Right lobe of liver (tissue), 4 donors: ENCODE measurements around the gene CDH6.

Experiments used
- POLR2A ChIP-seq: fragments of 450-650 bp; IDR thresholded peaks from one replicate; pipeline ENCODE4 v1.6.1; 2017; ENCODE audit warnings: antibody characterized with exemption, mild to moderate bottlenecking
- TF ChIP-seq, protein P1 (sequence below), 4 donors: fragments of 200-600 bp in 3 of 4; fragments of 450-650 bp in 1 of 4; IDR thresholded peaks; one replicate each; pipeline versions ENCODE4 v1.5.1 to v1.8.0; 2016 to 2022; ENCODE audit warnings: antibody characterized with exemption in 4 of 4, mild to moderate bottlenecking in 2 of 4
- donor health status: DM: no; HTN: no; CAD: no.
- donor health status: DM: no; HTN: no; CAD: no.
- donor health status: DM: no; HTN: yes; CAD: no.

DNA sequence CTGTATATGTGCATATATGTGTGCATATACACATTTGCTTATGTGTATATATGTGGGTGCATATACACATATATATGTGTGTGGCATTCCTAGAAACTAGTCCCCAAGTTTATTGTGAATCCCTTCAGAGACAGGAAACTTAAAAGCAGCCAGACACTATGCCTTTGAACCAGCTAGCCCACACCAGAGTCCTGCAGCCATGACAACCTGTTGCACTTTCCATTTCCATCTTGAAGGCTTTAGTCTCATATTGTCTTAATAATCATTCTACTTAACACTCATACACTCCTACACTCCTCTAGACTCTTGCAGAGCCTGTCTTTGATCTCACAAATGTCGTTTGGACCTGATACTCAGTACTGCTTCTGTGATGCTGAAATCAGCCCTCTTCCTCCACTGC lies 34.8 kb upstream of the CDH6 start:
- TF ChIP-seq, protein P1, sequence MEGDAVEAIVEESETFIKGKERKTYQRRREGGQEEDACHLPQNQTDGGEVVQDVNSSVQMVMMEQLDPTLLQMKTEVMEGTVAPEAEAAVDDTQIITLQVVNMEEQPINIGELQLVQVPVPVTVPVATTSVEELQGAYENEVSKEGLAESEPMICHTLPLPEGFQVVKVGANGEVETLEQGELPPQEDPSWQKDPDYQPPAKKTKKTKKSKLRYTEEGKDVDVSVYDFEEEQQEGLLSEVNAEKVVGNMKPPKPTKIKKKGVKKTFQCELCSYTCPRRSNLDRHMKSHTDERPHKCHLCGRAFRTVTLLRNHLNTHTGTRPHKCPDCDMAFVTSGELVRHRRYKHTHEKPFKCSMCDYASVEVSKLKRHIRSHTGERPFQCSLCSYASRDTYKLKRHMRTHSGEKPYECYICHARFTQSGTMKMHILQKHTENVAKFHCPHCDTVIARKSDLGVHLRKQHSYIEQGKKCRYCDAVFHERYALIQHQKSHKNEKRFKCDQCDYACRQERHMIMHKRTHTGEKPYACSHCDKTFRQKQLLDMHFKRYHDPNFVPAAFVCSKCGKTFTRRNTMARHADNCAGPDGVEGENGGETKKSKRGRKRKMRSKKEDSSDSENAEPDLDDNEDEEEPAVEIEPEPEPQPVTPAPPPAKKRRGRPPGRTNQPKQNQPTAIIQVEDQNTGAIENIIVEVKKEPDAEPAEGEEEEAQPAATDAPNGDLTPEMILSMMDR (IDR thresholded peaks at IDR 0.05) = no peak
- no peak for TF ChIP-seq POLR2A
